ENCODE measurements around the gene KLF16. TPM values are rescaled to one million over a fixed set of nuclear protein-coding genes. Genes with fewer than 3 reads are reported as not detected.

KLF16 gene
- total RNA-seq, 1 experiment from 2014 or later, result 64.0 TPM

GRCh38 chr19:1860821-1861598 lies 2.4 kb downstream of the KLF16 start:
- Mint-ChIP-seq H3K4me3 (peak overlapping the region; percentile 84), H3K36me3 (no peaks in the 10 kb centered on the region), H3K4me1 (peaks cover 30% of the 10 kb centered on the region), H3K27ac (no peak overlapping the region), H3K27me3 (ENCODE audit: low read depth) (peaks cover 11% of the 10 kb centered on the region), H3K9me3 (no peaks in the 10 kb centered on the region)
- ChIA-PET CTCF (interaction anchor here (1.1 kb wide), 1 partner anchor 12 kb away, joined by 4 read pairs; the partner anchor contains the start of gene REXO1), POLR2A (no interaction called here)
- ATAC-seq, result no peak
- no peak for TF ChIP-seq ZNF425 (CRISPR knock-in tag; conservative IDR thresholded peaks at IDR 0.05)
- TF ChIP-seq HMGA2 (CRISPR knock-in tag; IDR thresholded peaks at IDR 0.05), result no peak
- TF ChIP-seq FOXK1 (CRISPR knock-in tag; IDR thresholded peaks at IDR 0.05), result no peak
- no peak for TF ChIP-seq USF2 (CRISPR knock-in tag; IDR thresholded peaks at IDR 0.05)
- TF ChIP-seq ZNF512 (CRISPR knock-in tag; IDR thresholded peaks at IDR 0.05; ENCODE audit: borderline replicate concordance), result no peak
- TF ChIP-seq AFF4 (CRISPR knock-in tag; IDR thresholded peaks at IDR 0.05; ENCODE audit: borderline replicate concordance), result no peak
- TF ChIP-seq ZMAT4 (CRISPR knock-in tag; IDR thresholded peaks at IDR 0.05), result no peak
- no peak for TF ChIP-seq TEAD1 (CRISPR knock-in tag; IDR thresholded peaks at IDR 0.05)
- TF ChIP-seq SMAD3 (CRISPR knock-in tag; IDR thresholded peaks at IDR 0.05; ENCODE audit: borderline replicate concordance), result no peak
- TF ChIP-seq ZNF532 (CRISPR knock-in tag; IDR thresholded peaks at IDR 0.05; ENCODE audit: borderline replicate concordance), result no peak
- no peak for TF ChIP-seq MLX (CRISPR knock-in tag; IDR thresholded peaks at IDR 0.05)
- no peak for TF ChIP-seq ATF3 (CRISPR knock-in tag; conservative IDR thresholded peaks at IDR 0.05)
- TF ChIP-seq E2F1 (CRISPR knock-in tag; IDR thresholded peaks at IDR 0.05), result no peak
- TF ChIP-seq IRF2 (CRISPR knock-in tag; IDR thresholded peaks at IDR 0.05; ENCODE audit: borderline replicate concordance, low read depth), result no peak
- TF ChIP-seq GTF2I (CRISPR knock-in tag; conservative IDR thresholded peaks at IDR 0.05), result no peak
- no peak for TF ChIP-seq NFYB (CRISPR knock-in tag; conservative IDR thresholded peaks at IDR 0.05; ENCODE audit: low read depth)
- no peak for DNase-seq (ENCODE audit: low spot score)

Measured in WTC11 (cell line).